H1 (cell line): Measurements from ENCODE around the gene ADAMTS14. TPM values are rescaled to one million over a fixed set of nuclear protein-coding genes. Genes with fewer than 3 reads are reported as not detected.

Experiments
- CTCF ChIA-PET: fragments of 300-600 bp; sonication (Branson Sonifier 250); formaldehyde crosslinking; loops from one replicate; lab custom pipeline; 2021; ENCODE audit not compliant: partially characterized antibody; lab: Charles Lee
- POLR2A ChIA-PET: fragments of 300-600 bp; sonication (Branson Sonifier 250); formaldehyde crosslinking; loops from one replicate; lab custom pipeline; 2021; ENCODE audit warnings: inconsistent platforms; ENCODE audit not compliant: partially characterized antibody; lab: Charles Lee
- DNase-seq, 2 experiments: peaks; one replicate each; pipeline versions ENCODE4 v3.0.0 to v3.0.0-alpha.2; 2010 to 2022; ENCODE audit warnings: low spot score in 2 of 2, low read depth in 1 of 2, mixed read lengths in 1 of 2
- FAIRE-seq: peaks from 2 replicates; lab custom pipeline; 2011; peaks lifted over from hg19 to GRCh38; lab: Jason Lieb, UNC
- H2AFZ ChIP-seq: 2 replicates; pipeline ENCODE4 v1.8.1; 2012; ENCODE audit warnings: low read length, inconsistent platforms
- H2AK5ac ChIP-seq: 2 replicates; pipeline ENCODE4 v1.6.1; 2013; ENCODE audit warnings: low read depth, low read length
- H2BK120ac ChIP-seq: replicated peaks from 2 replicates; pipeline ENCODE3; 2013; ENCODE audit warnings: low read depth, low read length, inconsistent platforms
- H2BK12ac ChIP-seq: 2 replicates; pipeline ENCODE4 v1.6.1; 2013; ENCODE audit warnings: low read depth, low read length
- H2BK15ac ChIP-seq: 2 replicates; pipeline ENCODE4 v1.6.1; 2013; ENCODE audit warnings: low read length
- H2BK20ac ChIP-seq: 2 replicates; pipeline ENCODE4 v1.6.1; 2013; ENCODE audit warnings: low read length
- H2BK5ac ChIP-seq: 2 replicates; pipeline ENCODE4 v1.6.1; 2013; ENCODE audit warnings: low read depth, low read length
- H3K14ac ChIP-seq: 2 replicates; pipeline ENCODE4 v1.6.1; 2013; ENCODE audit warnings: inconsistent platforms; ENCODE audit not compliant: insufficient read length
- H3K18ac ChIP-seq: 2 replicates; pipeline ENCODE4 v1.6.1; 2013; ENCODE audit warnings: low read length; ENCODE audit errors: extremely low read depth
- H3K23ac ChIP-seq: 2 replicates; pipeline ENCODE4 v1.6.1; 2013; ENCODE audit warnings: inconsistent platforms; ENCODE audit not compliant: insufficient read length
- H3K23me2 ChIP-seq: 2 replicates; pipeline ENCODE4 v1.6.1; 2013; ENCODE audit warnings: low read depth, low read length
- H3K27ac ChIP-seq: 2 replicates; pipeline ENCODE4 v1.6.1; 2011; ENCODE audit warnings: low read depth, low read length, inconsistent platforms
- H3K27me3 ChIP-seq, 4 experiments: replicated peaks in 1 of 4; 1 replicate in 1 of 4; 2 replicates in 3 of 4; pipeline versions ENCODE4 v1.6.1 to v1.8.1; 2011 to 2013; ENCODE audit warnings: low read length in 3 of 4, mild to moderate bottlenecking in 3 of 4, inconsistent platforms in 2 of 4, mixed read lengths in 2 of 4, moderate library complexity in 1 of 4; ENCODE audit not compliant: control insufficient read depth in 3 of 4, insufficient read depth in 3 of 4; ENCODE audit errors: extremely low read depth in 1 of 4
- H3K36me3 ChIP-seq, 4 experiments: 2 replicates each; pipeline versions ENCODE4 v1.6.1 to v1.8.1; 2011 to 2013; ENCODE audit warnings: mild to moderate bottlenecking in 4 of 4, low read length in 3 of 4, moderate library complexity in 2 of 4, control low read depth in 1 of 4, inconsistent platforms in 1 of 4; ENCODE audit not compliant: insufficient read depth in 4 of 4, control insufficient read depth in 2 of 4
- H3K4ac ChIP-seq: replicated peaks from 2 replicates; pipeline ENCODE3; 2013; ENCODE audit warnings: low read length, low read depth, mixed read lengths, inconsistent platforms; ENCODE audit not compliant: insufficient read length
- H3K4me1 ChIP-seq, 4 experiments: replicated peaks in 1 of 4; 1 replicate in 1 of 4; 2 replicates in 3 of 4; pipeline versions ENCODE4 v1.6.1 to v1.8.1; 2011 to 2013; ENCODE audit warnings: low read length in 3 of 4, inconsistent platforms in 2 of 4, mixed read lengths in 1 of 4; ENCODE audit not compliant: insufficient read depth in 4 of 4, control insufficient read depth in 3 of 4
- H3K4me2 ChIP-seq, 2 experiments: 2 replicates each; pipeline versions ENCODE4 v1.6.1 to v1.8.1; 2011 to 2013; ENCODE audit warnings: low read depth in 2 of 2, low read length in 2 of 2, control low read depth in 1 of 2, inconsistent platforms in 1 of 2, mild to moderate bottlenecking in 1 of 2; ENCODE audit not compliant: insufficient read depth in 1 of 2
- H3K4me3 ChIP-seq, 4 experiments: fragments of 200-600, 300-600 bp in 1 of 4; sonication (generic), shearing (Covaris generic), sonication (Bioruptor Twin) in 1 of 4; 2 replicates each; pipeline versions ENCODE4 v1.5.1 to v1.8.1; 2011 to 2016; ENCODE audit warnings: low read length in 4 of 4, low read depth in 3 of 4, control low read depth in 2 of 4, inconsistent platforms in 2 of 4, mild to moderate bottlenecking in 2 of 4, mixed read lengths in 1 of 4, moderate library complexity in 1 of 4; ENCODE audit not compliant: insufficient read depth in 2 of 4; ENCODE audit errors: extremely low read depth in 1 of 4
- H3K56ac ChIP-seq: replicated peaks from 2 replicates; pipeline ENCODE3; 2013; ENCODE audit warnings: low read depth, mild to moderate bottlenecking, mixed read lengths, low read length, inconsistent platforms; ENCODE audit not compliant: insufficient read length
- H3K79me1 ChIP-seq: 2 replicates; pipeline ENCODE4 v1.6.1; 2013; ENCODE audit warnings: low read depth, low read length, control low read depth
- H3K79me2 ChIP-seq, 2 experiments: 2 replicates each; pipeline versions ENCODE4 v1.6.1 to v1.8.1; 2012 to 2013; ENCODE audit warnings: low read length in 2 of 2, mild to moderate bottlenecking in 2 of 2, inconsistent platforms in 1 of 2; ENCODE audit not compliant: insufficient read depth in 2 of 2, control insufficient read depth in 1 of 2
- H3K9ac ChIP-seq, 4 experiments: replicated peaks in 1 of 4; 1 replicate in 1 of 4; 2 replicates in 3 of 4; pipeline versions ENCODE4 v1.6.1 to v1.8.1; 2011 to 2013; ENCODE audit warnings: low read depth in 3 of 4, low read length in 3 of 4, control low read depth in 2 of 4, mild to moderate bottlenecking in 2 of 4, moderate library complexity in 2 of 4, inconsistent platforms in 1 of 4; ENCODE audit errors: extremely low read depth in 1 of 4
- H3K9me3 ChIP-seq, 2 experiments: 2 replicates each; pipeline versions ENCODE4 v1.6.1 to v1.8.1; 2012 to 2013; ENCODE audit warnings: mild to moderate bottlenecking in 2 of 2, moderate library complexity in 2 of 2, control low read depth in 1 of 2, inconsistent platforms in 1 of 2, low read depth in 1 of 2, low read length in 1 of 2, mixed read lengths in 1 of 2; ENCODE audit not compliant: insufficient read depth in 2 of 2
- H4K20me1 ChIP-seq, 2 experiments: replicated peaks in 1 of 2; 2 replicates each; pipeline versions ENCODE3 to v1.8.1; 2011 to 2013; ENCODE audit warnings: inconsistent platforms in 2 of 2, low read length in 2 of 2, mild to moderate bottlenecking in 1 of 2; ENCODE audit not compliant: insufficient read depth in 2 of 2, control insufficient read depth in 1 of 2
- H4K5ac ChIP-seq: 2 replicates; pipeline ENCODE4 v1.6.1; 2013; ENCODE audit warnings: low read length, low read depth, mixed read lengths, inconsistent platforms; ENCODE audit not compliant: insufficient read length
- H4K8ac ChIP-seq: 2 replicates; pipeline ENCODE4 v1.8.0; 2013; ENCODE audit warnings: mild to moderate bottlenecking, moderate library complexity, low read length, inconsistent platforms; ENCODE audit not compliant: insufficient read depth; ENCODE audit errors: extremely low read depth
- H4K91ac ChIP-seq: replicated peaks from 2 replicates; pipeline ENCODE3; 2013; ENCODE audit warnings: low read length, mixed read lengths, inconsistent platforms; ENCODE audit not compliant: insufficient read length
- ASH2L ChIP-seq: fragments of 200-600, 300-600 bp; sonication (generic); IDR thresholded peaks from one replicate; pipeline ENCODE4 v1.7.1; 2017; ENCODE audit warnings: low read length
- BCL11A ChIP-seq, 2 experiments: IDR thresholded peaks; one replicate each; pipeline ENCODE4 v1.6.1; 2011; ENCODE audit warnings: low read depth in 2 of 2, low read length in 2 of 2, mild to moderate bottlenecking in 2 of 2
- BRCA1 ChIP-seq: IDR thresholded peaks from 2 replicates; pipeline ENCODE4 v1.6.1; 2012; ENCODE audit warnings: low read depth, low read length, improper control_type of control experiment
- CBX5 ChIP-seq: fragments of 300-800, 300-1000 bp; sonication (generic); IDR thresholded peaks from 2 replicates; pipeline ENCODE4 v1.7.1; 2016; ENCODE audit warnings: antibody characterized with exemption, low read length, low read depth
- CBX8 ChIP-seq: fragments of 300-800, 300-1000 bp; sonication (generic); IDR thresholded peaks from 2 replicates; pipeline ENCODE4 v1.7.1; 2016; ENCODE audit warnings: low read depth, low read length, borderline replicate concordance
- CREB1 ChIP-seq: IDR thresholded peaks from 2 replicates; pipeline ENCODE4 v1.6.1; 2012; ENCODE audit warnings: inconsistent platforms
- HDAC2 ChIP-seq, 2 experiments: fragments of 300-600 bp in 1 of 2; sonication (generic) in 1 of 2; IDR thresholded peaks; 2 replicates each; pipeline ENCODE4 v1.6.1; 2011 to 2012; ENCODE audit warnings: low read depth in 2 of 2, low read length in 2 of 2, mild to moderate bottlenecking in 2 of 2, moderate library complexity in 2 of 2, borderline replicate concordance in 1 of 2, inconsistent platforms in 1 of 2
- JUN ChIP-seq: IDR thresholded peaks from 2 replicates; pipeline ENCODE4 v1.6.1; 2011; ENCODE audit warnings: low read depth, mild to moderate bottlenecking, improper control_type of control experiment, low read length
- MAFK ChIP-seq: IDR thresholded peaks from 2 replicates; pipeline ENCODE4 v1.6.1; 2012; ENCODE audit warnings: low read depth, mild to moderate bottlenecking, improper control_type of control experiment, low read length
- SIRT6 ChIP-seq: IDR thresholded peaks from one replicate; pipeline ENCODE4 v1.7.1; 2012; ENCODE audit warnings: low read length, inconsistent platforms
- SIX5 ChIP-seq: IDR thresholded peaks from 2 replicates; pipeline ENCODE4 v1.6.1; 2011; ENCODE audit warnings: mild to moderate bottlenecking, low read depth, low read length
- SRF ChIP-seq: IDR thresholded peaks from 2 replicates; pipeline ENCODE4 v1.6.1; 2011; ENCODE audit warnings: mild to moderate bottlenecking, low read depth, low read length, moderate library complexity
- YY1 ChIP-seq: IDR thresholded peaks from 2 replicates; pipeline ENCODE4 v1.6.1; 2011; ENCODE audit warnings: low read depth, mild to moderate bottlenecking, low read length
- WGBS, 2 experiments: shearing (Covaris generic) in 1 of 2; methylation state at CpG; one replicate each; pipeline versions ENCODE4 v1.1.6 to v1.1.7; 2013 to 2015; ENCODE audit warnings: low lambda C conversion rate in 2 of 2, mixed read lengths in 2 of 2, inconsistent platforms in 1 of 2, low coverage in 1 of 2, missing lambda C conversion rate in 1 of 2; ENCODE audit not compliant: insufficient replicate concordance in 2 of 2, insufficient coverage in 1 of 2, insufficient read length in 1 of 2; ENCODE audit errors: extremely low coverage in 1 of 2, missing lambda C conversion rate in 1 of 2; 5-methylcytosine and 5-hydroxymethylcytosine counted together
- polyA plus RNA-seq, 7 experiments: library from polyadenylated mRNA; depleted of rRNA in 3 of 7; stranded (reverse) in 5 of 7; unstranded in 2 of 7; fragments of >200 nt in 5 of 7; fragments of 200-250 nt in 2 of 7; gene quantifications; 1 replicate in 5 of 7; 2 replicates in 1 of 7; 4 replicates in 1 of 7; pipeline versions ENCODE4 v1.2.1 to v1.2.3, GENCODE V29; 2011 to 2013; ENCODE audit warnings: missing spikeins in 2 of 7, mixed read lengths in 2 of 7
- total RNA-seq: library from RNA; stranded (reverse); fragmentation: NEBNext Ultra II Directional; extraction: Animal tissue kit (Norgen Biotek cat#: 25700); gene quantifications from 2 replicates; pipeline ENCODE4 v1.2.1, GENCODE V29; 2021

ADAMTS14 gene
- total and polyA plus RNA-seq, 2 of the 8 experiments (the other 6 are each of a cell fraction or from before 2014, with no cell fraction given), result 2.0 to 2.3 TPM

DNA sequence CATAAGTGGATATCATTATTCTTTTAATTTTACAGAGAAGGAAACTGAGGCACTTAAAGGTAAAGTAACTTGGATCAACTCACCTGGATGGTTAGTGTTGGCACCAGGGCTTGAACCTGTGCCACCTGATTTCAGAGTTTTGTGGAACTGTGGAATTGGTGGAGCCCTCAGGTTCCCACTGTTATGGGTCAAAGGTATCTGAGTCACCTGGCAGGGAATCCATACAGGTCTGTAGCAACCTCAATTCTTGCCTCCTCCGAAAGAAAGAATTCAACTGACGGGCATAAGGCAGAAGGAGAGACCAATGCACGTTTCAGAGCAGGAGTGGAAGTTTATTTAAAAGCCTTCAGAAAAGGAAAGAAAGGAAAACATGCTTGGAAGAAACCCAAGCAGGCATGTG, 25.2 kb upstream of the ADAMTS14 start:
- Histone ChIP-seq H3K27ac (no peak overlapping the region), H3K4me2 (no peak overlapping the region), H4K20me1 (no peaks in the 10 kb centered on the region), H3K9me3 (peaks cover 38 to 43% of the 10 kb centered on the region in 2 experiments), H2BK20ac (no peak overlapping the region), H2BK12ac (no peak overlapping the region), H3K56ac (no peak overlapping the region), H3K27me3 (no peaks in the 10 kb centered on the region), H4K91ac (no peak overlapping the region), H3K4ac (no peak overlapping the region), H3K23me2 (no peaks in the 10 kb centered on the region), H4K8ac (no peak overlapping the region), H3K36me3 (peaks cover 0 to 5% (median 0%) of the 10 kb centered on the region in 4 experiments; a peak in 2 of 8 replicates), H3K9ac (no peak overlapping the region), H3K4me3 (no peak overlapping the region), H2BK5ac (no peak overlapping the region), H2BK15ac (no peak overlapping the region), H3K79me2 (no peaks in the 10 kb centered on the region), H3K4me1 (no peaks in the 10 kb centered on the region; a peak in 1 of 7 replicates), H3K23ac (no peak overlapping the region), H2AK5ac (no peak overlapping the region), H2AFZ (no peak overlapping the region)
- POLR2A ChIA-PET, result no interaction called here
- FAIRE-seq (no peak), DNase-seq (no peak)
- WGBS, 2 experiments, result 100% methylated on average over 2 of the region's 3 CpGs; no CpG with 5 or more reads in 1 of the 2 experiments
- TF ChIP-seq CREB1 (no peak), CBX5 (no peak), HDAC2 (IDR thresholded peaks at IDR 0.05; ENCODE audit: borderline replicate concordance in 1 of 2, low read depth in 2 of 2, low read length in 2 of 2) (no peak), SIRT6 (no peak), BCL11A (IDR thresholded peaks at IDR 0.05; ENCODE audit: low read depth in 2 of 2, low read length in 2 of 2) (no peak), JUN (no peak), ASH2L (no peak), SIX5 (no peak), BRCA1 (no peak), CBX8 (no peak), YY1 (no peak), MAFK (no peak), SRF (no peak)
- TF ChIP-seq, all 59 proteins: peak for 0
- CTCF ChIA-PET, result interaction anchor here (1.0 kb wide), 1 partner anchor 88 kb away, joined by 3 read pairs; no protein-coding TSS in a partner anchor
- no peak overlapping the region for H3K14ac ChIP-seq
- no peak overlapping the region for H2BK120ac ChIP-seq
- H3K18ac ChIP-seq, result no peak overlapping the region
- H4K5ac ChIP-seq, result no peak overlapping the region
- no peaks in the 10 kb centered on the region for H3K79me1 ChIP-seq
